ENCODE measurements around the gene SHROOM1.
"Not testable (repeated sequence)": the region's sequence is repeated elsewhere in the genome, so short reads cannot be mapped to it uniquely, and the experiment has no call there.

SHROOM1 gene, protein sequence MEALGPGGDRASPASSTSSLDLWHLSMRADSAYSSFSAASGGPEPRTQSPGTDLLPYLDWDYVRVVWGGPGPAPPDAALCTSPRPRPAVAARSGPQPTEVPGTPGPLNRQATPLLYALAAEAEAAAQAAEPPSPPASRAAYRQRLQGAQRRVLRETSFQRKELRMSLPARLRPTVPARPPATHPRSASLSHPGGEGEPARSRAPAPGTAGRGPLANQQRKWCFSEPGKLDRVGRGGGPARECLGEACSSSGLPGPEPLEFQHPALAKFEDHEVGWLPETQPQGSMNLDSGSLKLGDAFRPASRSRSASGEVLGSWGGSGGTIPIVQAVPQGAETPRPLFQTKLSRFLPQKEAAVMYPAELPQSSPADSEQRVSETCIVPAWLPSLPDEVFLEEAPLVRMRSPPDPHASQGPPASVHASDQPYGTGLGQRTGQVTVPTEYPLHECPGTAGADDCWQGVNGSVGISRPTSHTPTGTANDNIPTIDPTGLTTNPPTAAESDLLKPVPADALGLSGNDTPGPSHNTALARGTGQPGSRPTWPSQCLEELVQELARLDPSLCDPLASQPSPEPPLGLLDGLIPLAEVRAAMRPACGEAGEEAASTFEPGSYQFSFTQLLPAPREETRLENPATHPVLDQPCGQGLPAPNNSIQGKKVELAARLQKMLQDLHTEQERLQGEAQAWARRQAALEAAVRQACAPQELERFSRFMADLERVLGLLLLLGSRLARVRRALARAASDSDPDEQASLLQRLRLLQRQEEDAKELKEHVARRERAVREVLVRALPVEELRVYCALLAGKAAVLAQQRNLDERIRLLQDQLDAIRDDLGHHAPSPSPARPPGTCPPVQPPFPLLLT

DNA sequence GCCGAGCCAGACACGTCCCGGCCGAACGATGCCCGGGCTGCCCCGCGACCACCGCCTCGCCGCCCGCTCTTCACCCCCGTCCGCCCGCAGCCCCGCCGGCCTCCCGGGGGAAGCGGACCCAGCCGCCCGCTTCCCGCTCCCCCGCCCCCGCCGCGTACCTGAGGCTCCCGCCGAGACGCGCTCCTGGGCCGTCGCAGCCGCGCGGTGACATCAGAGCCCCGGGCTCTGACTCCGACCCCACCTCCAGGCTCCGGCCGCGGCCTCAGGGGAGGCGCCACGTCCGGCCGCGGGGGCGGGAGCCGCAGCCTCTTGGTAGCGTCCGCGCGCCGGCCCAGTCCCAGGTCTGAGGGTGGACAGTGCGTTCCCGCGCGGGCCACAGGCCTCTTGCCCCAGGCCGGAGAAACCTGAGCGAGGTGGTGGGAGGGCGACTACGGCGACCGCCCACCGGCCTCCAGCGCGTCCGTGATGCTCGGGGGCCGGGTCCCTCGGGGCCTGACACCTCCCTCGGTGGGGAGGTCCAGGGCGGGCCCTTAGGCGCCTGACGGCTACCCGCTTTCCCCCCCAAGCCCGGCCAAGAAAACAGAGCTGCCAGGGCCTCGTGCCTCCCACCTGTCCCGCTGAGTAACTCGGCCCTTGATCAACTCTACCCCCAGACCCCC lies at the start of gene SHROOM1:
TSS of gene SHROOM1 (minus strand) at position 212 of the 659 bp plus-strand sequence. CDS start 4,507 bp downstream, outside the sequence.
- no peak for DNase-seq

DNA sequence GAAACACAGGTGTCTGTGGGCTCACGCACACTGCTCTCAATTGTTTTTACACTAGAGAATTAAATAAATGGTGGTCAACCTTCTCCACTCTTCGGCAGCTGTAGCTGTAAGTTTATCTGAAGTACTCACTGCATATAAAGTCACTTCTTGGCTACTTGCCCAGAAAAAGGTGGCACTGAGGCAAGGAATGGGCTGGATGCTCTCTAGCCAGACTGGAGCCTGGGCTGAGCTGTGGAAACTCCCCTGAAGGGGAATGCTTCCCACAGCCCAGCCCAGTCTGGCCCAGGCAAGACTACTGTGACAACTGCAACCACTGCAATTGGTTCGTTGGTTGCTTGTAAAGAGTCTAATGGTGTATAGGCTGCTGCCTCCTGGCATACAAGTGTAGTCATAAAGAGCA lies 47.5 kb upstream of the SHROOM1 start:
- DNase-seq: no peak

DNA sequence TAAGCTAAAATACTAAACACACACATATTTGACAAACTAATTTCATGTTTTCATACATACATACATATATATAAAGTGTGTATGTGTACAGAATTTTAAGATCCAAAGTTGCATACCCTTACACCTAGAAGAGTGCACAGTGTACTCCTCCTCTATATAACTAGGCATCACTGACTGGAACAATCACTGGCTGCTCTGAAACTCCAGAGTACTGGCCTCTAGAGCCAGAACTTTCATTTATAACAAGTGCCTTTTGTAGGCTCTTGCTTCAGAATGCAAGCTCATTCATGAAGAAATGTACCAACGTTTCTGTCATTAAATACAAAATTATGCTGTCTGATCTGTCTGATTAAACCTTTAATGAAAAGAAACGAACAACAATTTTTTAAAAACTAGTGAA lies 47.0 kb upstream of the SHROOM1 start:
- DNase-seq: no peak

DNA sequence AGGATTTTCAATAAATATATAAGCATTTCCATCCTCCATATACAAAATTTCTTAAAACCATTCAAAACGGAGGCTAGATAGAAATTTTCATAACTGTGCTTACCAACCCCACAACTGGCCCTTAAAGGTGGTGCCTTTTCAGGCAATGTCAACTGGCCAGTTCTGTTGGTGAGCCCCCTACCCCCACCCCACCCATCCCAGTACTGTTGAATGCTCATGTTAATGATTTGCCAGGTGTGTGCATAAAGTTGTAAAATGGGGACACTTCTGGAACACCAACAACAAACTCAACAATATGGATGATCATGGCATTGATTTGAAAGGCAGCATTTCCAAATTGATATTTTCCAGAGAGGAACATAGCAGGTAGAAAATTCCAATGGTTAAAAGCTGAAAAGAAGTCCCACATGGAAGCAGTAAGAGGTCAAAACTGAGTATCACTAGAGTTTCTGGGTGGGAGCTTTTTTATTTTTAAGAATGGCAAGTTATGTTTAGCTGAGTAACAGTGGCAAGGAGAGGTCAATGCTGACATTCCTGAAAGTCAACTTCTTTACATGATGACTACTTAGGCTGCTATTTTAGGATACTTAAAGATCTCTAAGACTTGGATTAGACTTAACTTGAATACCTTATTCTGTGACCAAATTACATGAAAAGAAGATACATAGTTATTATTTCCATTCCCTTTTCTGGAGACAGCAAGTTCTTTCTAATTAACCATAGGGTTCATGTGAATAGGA lies 45.7 kb upstream of the SHROOM1 start:
- DNase-seq: no peak

DNA sequence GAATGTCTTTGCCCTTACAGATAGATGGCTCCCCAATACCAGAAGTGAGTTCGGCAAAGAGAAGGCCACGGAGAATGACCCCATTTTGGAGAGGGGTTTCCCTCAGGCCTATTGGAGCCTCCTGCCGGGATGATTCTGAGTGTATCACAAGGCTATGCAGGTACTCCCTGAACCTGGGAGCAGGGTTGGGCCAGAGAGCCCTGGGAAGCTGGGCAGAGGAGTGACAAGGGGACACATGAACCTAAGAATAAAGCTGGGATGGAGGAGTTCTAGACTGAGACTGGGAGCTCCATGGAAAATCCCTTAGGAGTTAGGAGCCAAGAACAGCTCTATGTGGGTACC lies 43.5 kb upstream of the SHROOM1 start:
- no peak for DNase-seq

DNA sequence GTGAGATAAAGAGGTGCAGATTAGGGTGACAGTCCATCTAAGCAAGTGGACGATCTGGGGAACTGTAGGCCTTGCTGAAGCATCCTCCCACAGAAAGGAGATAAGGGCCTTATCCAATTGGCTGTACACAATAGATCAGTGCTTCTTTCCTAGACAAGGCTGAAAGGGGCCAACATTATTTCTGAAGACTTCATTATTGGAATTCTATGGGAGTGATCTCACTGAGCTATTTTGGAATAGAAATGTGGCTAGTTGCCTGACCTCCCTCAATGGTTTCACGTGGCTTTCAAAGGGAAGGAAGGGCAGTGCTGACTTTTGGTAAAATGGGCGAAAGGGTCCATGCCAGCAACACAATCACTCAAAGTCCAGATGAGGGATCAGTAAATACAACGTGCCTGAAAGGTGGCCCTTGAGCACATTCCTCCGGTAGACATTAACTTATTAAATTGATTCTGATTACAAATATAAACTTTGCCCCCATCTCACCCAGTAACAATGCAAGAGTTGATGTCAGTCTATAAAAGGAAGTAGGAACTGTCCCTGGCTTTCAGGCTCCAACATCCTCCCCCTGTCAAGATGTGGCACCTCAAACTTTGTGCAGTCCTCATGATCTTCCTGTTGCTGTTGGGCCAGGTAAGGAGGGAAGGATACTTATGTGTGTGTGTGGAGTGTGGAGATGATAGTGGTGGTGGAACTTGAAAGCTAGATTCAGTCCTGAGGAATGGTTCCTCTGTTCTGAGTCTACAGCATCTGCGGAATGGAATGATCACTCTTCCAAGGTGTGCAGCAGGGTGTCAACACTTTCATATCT lies 42.9 kb upstream of the SHROOM1 start, which contains the start of gene LEAP2:
TSS of gene LEAP2 (plus strand) at position 550 of the 811 bp plus-strand sequence. CDS start at position 577, 27 bp downstream.
- DNase-seq: no peak

DNA sequence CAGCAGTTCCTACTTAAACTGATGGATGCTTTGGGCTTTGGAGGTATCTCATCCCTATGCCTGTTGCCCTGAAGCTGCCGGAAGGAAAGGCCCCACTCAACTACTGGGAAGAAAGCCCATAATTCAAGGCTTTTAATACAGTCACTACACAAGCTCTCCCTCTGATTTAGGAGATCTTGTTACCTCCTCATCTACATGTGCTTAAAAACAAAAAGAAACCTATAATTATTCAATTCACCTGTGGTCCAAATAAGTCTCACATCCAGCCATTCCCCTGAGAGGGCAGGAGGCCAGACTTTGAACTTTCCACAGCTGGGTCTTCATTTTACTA lies 42.3 kb upstream of the SHROOM1 start:
- DNase-seq: no peak

DNA sequence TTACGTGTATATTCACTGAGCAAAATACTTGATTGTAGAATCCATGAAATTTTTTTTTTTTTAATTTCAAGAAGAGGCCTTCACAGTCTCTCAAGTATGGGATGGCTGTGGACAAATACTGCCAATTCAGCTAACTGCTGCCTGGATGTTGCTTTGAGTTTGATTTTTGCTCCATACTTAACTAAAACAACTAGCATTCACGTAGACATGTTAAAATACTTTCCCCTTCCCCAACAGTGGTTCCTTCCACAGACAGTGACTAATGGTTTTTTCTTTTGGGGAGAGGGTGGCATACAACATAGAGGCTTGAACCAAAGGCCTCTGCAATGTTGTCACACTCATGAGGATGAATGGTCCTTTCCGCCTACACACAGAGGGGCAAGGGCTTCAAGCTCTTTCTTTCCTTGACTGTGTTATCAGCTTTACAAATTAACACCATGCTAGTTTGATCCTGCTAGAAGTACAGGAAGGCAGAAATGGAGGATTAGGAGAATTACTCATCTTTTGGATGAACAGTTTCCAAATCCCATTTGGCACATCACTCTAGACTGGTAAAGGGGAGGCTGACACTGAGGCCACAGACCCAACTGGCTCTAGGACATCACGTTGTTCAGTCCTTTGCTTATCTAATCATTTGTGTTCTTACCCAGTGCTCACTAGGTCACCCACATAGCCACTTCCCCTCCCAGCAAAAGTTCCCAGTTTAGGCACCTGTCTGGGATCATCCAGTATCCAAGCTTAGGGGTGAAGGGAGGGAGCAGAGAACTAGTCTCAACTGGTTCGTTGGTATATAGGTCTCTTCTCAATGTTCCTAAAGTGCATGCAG lies 41.2 kb upstream of the SHROOM1 start:
- DNase-seq: no peak

DNA sequence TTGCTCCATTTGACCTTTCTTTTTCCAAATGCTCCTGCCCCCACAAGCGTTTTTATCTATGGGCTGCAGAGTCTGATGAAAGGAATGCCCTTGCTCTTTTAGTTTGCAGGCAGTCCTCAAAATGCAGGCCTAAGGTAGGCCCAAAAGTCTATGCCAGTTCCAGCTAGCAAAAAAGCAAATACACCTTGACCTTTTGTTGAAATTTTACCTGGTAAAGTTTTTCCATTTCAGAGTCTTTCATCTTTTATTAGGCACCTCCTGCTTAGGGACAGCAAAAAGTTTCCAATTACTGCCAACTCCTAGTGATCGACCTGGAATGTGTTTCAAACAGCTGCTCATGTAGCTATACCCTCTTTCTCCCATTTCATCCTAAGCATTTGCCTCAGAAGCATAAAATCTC lies 40.4 kb upstream of the SHROOM1 start:
- no peak for DNase-seq

DNA sequence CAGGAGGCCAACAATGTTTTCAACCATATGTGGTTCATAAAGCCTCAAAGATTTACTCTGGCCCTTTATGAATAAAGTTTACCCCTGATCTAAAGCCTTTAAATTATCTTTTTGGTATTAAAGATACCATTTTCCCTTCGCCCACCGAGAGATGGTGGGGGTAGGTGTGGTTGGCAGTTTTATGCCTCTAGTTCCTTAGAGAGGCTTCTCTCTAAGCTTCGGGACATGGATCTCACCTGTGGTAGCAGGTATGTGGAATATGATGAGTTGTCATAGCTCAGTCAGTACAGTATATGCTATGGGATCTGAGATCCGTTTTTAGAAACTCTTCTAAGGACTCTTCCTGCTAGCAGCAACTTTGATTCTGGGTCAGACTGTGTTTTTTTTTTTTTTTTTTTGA lies 38.3 kb upstream of the SHROOM1 start:
- DNase-seq: no peak

DNA sequence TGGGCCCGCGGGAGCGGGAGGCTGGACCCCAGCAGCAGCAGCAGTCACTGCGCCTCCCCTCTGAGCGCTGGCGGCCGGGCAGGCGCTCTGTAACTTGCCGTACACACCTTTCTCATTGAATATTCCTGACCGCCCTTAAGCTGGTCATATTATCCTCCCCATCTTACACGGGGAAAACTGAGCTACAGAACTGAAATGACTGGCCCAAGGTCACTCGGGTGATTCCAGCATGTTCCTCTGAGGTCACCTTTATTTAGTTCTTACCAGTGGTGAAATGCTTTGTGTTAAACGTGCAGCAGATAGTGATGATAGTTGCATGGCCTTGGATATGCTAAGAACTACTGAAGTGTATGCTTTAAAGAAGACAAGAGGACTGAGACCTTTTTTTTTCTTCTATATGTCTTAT lies 36.6 kb upstream of the SHROOM1 start:
- no peak for DNase-seq

DNA sequence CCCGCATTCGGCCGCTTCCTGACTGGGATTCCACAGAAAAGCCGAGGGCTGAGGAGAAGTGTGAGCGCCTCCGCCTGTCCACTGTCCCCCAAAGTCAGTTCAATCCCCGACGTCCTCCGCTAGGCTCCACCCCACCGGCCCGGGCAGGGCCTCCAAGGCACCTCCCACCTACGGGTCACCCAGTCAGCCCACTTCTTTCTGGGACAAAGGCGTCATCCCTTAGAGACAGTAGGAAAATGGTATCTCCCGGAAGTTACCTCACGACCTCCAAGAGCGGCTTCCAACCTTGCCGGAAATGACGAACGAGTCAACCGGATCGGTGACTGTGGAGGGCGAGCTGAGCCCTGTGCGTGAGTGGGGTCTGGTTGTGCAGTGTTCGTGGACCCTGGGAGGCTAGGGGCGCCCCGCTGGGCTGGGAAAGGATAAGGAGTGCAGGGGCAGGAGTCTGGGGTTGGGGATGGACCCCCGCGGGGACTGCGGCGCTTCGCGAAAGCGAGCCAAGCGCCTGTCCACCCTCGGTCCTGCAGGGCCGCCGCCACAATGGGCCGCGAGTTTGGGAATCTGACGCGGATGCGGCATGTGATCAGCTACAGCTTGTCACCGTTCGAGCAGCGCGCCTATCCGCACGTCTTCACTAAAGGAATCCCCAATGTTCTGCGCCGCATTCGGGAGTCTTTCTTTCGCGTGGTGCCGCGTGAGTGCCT lies 36.0 kb upstream of the SHROOM1 start, which contains the start of the genes GDF9 and UQCRQ:
TSS of gene GDF9 (minus strand) at position 128 of the 704 bp plus-strand sequence. CDS start 1,936 bp downstream, outside the sequence.
TSS of gene UQCRQ (plus strand) at position 301 of the 704 bp plus-strand sequence. CDS start at position 541, 240 bp downstream.
- peak; percentile 98 for DNase-seq

DNA sequence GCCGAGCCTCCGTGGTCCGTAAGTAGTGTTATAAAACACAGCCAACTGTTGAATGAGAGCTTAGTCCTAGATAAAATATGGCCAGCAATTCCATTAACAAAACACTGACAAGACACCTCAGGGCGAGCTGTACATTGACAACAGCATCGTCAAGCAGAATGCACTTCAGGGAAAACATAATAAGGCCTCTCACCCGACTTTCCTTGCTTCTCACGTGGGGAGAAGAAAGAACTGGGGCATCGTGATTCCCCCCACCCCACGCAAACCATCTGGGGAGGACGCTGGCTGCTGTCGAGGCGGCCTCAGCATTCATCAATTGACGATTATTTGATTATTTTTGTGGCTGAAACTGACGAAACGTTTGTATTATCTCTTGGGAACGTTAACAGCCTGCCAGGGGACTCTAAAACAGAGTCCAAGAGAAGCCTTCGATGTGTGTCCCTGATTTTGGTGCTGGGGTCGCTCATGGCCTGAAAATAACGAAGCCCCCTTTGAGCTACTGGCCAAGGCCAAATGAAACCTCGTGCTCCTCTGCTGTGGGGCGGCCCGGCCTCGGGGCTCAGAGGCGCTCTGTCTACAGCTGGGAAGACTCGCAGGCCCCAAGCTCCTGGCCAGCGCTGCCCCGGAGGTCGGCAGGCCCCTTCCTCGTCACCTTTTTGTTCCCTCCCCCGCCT lies 35.4 kb upstream of the SHROOM1 start:
- no peak for DNase-seq

DNA sequence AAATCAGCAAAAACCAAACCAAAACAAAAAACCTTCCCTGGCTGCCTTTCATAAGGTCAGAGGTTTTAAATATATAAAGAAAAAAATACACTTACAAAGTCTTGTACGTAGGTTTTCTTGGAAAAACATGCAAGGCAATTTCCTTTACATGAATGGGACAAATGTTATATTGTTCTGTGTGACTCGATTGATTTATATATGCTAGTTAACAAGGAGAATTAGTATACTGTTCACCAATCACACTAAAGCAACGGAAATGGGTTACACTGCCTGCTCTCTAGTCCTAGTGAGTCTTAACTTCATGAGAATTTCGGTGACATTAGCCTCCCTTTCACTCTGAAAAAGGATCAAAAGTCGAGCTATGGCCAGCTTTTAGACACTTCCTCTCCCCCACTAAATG lies 30.3 kb upstream of the SHROOM1 start:
- no peak for DNase-seq

DNA sequence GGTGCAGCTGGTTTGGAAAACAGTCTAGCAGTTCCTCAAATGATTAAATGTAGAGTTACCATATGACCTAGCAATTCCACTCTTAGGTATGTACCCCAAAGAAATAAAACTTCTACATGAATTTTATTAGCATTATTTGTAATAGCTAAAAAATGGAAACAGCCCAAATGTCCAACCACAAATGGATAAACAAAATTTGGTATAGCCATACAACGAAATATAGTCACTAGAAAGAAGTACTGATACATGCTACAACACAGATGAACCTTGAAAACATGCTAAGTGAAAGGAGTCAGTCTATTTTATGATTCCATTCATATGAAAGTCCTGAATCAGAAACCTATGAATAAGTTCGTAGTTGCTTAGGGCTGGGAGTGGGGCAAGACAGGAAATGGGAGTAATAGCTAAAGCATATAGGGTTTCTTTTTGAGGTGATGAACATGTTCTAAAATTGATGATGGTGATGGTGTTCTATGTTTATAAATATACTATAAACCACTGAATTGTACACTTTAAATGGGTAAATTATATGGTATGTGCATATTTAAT lies 29.5 kb upstream of the SHROOM1 start:
- no peak for DNase-seq

DNA sequence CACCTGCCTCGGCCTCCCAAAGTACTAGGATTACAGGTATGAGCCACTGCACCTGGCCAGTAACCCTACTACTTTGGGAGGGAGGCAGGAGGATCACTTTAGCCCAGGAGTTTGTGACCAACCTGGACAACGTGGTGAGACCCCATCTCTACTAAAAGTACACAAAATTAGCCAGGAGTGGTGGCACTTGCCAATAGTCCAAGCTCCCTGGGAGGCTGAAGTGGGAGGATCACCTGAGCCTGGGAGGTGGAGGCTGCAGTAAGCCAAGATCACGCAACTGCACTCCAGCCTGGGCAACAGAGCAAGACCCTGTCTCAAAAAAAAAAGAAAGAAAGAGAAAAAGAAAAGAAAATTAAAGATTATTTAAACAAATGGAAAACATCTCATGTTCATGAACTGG lies 25.6 kb upstream of the SHROOM1 start:
- DNase-seq: no peak

DNA sequence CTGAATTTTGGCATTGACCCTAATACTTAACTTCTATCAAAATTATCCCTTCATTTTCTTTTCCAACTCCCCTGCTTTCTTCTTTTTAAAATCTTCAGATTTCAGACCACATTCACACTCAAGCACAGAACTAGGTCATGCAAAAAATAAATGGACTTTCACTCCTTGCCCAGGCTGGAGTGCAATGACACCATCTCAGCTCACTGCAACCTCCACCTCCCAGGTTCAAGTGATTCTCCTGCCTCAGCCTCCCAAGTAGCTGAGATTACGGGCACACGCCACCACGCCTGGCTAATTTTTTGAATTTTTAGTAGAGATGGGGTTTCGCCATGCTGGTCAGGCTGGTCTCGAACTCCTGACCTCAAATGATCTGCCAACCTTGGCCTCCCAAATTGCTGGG lies 24.5 kb upstream of the SHROOM1 start:
- not testable (repeated sequence) for DNase-seq

DNA sequence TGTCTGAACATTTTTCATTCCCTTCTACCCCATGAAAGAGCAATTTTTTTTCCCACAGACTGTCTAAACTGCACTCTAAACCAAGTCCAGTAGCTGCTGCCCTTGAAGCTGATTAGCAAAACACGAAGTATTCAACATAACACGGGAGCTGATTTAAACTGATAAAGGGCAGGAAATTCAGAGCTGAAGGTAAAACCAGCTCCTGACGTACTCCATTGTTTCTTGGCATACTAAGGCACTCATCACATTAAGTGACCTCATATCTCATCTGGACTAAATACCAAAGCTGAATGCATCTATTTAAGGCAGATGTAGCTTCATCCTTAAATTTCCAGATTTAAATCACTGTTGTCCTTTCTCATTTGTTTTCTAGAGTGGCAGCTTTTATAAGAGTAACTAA lies 23.9 kb upstream of the SHROOM1 start:
- DNase-seq: no peak

DNA sequence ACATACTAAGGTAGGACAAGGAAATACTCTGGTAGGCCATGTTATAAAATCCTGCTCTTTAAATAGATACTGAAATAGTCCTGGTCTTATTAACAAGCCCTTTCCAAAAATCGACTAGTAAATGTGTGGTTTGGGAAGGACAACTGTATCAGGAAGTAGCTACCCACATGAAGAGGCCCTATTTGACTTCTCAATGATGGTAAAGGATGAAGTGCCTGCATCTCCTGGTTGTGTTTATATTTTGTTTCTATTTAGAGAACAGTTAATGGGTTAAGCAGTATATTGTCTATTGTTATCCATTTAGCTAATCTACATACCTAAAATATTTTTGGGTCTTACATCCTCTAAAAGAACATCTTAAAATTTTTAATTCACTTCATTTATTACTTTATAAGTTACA lies 23.3 kb upstream of the SHROOM1 start:
- DNase-seq: no peak

All from CD4-positive, alpha-beta T cell treated with Interleukin-17A for 1 hour (primary cell).